ENCODE data around the gene S100PBP. TPM values are rescaled to one million over a fixed set of nuclear protein-coding genes. Genes with fewer than 3 reads are reported as not detected.

Gene S100PBP
- total RNA-seq, 4 donors from 2014 or later, result 14.9 to 24.1 (median 18.6) TPM

GRCh38 chr1:32770741-32771548 lies 46.5 kb upstream of the S100PBP start:
- Histone ChIP-seq H3K36me3 (peaks cover 0 to 66% (median 50%) of the 10 kb centered on the region in 4 donors), H3K27ac (replicated peaks in 1 of 4) (no peak overlapping the region), H3K4me1 (peaks cover 18 to 67% (median 50%) of the 10 kb centered on the region in 4 donors), H3K27me3 (no peaks in the 10 kb centered on the region), H3K9me3 (no peaks in the 10 kb centered on the region), H3K4me3 (no peak overlapping the region)
- no peak for TF ChIP-seq POLR2AphosphoS5 (IDR thresholded peaks at IDR 0.05)
- TF ChIP-seq POLR2A (IDR thresholded peaks at IDR 0.05; ENCODE audit: low read depth), result no peak
- no peak for TF ChIP-seq CTCF (IDR thresholded peaks at IDR 0.05)
- no peak for TF ChIP-seq EP300 (IDR thresholded peaks at IDR 0.05)
- intact Hi-C loops (cut with DNase I), result loop anchor here (10.0 kb wide), 1 partner anchor 256 kb away; no protein-coding TSS in a partner anchor
- 86% methylated on average over 13 of the region's 18 CpGs for WGBS
- DNase-seq (ENCODE audit: extremely low spot score), result no peak

GRCh38 chr1:32771561-32772280 lies 45.7 kb upstream of the S100PBP start:
- Histone ChIP-seq H3K27ac (replicated peaks in 1 of 4) (peak overlapping the region in 2 of 4 donors; percentile 2 to 53), H3K27me3 (no peaks in the 10 kb centered on the region), H3K9me3 (no peaks in the 10 kb centered on the region), H3K4me1 (peaks cover 13 to 59% (median 43%) of the 10 kb centered on the region in 4 donors), H3K4me3 (no peak overlapping the region), H3K36me3 (peaks cover 0 to 73% (median 57%) of the 10 kb centered on the region in 4 donors)
- no peak for DNase-seq (ENCODE audit: extremely low spot score)
- intact Hi-C loops (cut with DNase I), result loop anchor here (10.0 kb wide), 1 partner anchor 257 kb away; no protein-coding TSS in a partner anchor
- 94% methylated on average over 9 of the region's 30 CpGs for WGBS
- TF ChIP-seq POLR2A (IDR thresholded peaks at IDR 0.05; ENCODE audit: low read depth) (no peak), POLR2AphosphoS5 (IDR thresholded peaks at IDR 0.05) (no peak), EP300 (IDR thresholded peaks at IDR 0.05) (no peak), CTCF (IDR thresholded peaks at IDR 0.05) (no peak)

- WGBS, result 83% methylated on average over 10 of the region's 10 CpGs
- Histone ChIP-seq H3K4me3 (no peak overlapping the region), H3K4me1 (peaks cover 8 to 52% (median 35%) of the 10 kb centered on the region in 4 donors), H3K9me3 (no peaks in the 10 kb centered on the region), H3K27ac (replicated peaks in 1 of 4) (peak overlapping the region; percentile 2 to 57 (median 40)), H3K27me3 (no peaks in the 10 kb centered on the region), H3K36me3 (peaks cover 0 to 81% (median 63%) of the 10 kb centered on the region in 4 donors)
- intact Hi-C loops (cut with DNase I), result loop anchor here (1.0 to 10.0 kb wide), 2 partner anchors 60 to 258 kb away; no protein-coding TSS in a partner anchor
- no peak for DNase-seq (ENCODE audit: extremely low spot score)
- TF ChIP-seq CTCF (IDR thresholded peaks at IDR 0.05) (no peak), POLR2AphosphoS5 (IDR thresholded peaks at IDR 0.05) (no peak), EP300 (IDR thresholded peaks at IDR 0.05) (no peak), POLR2A (IDR thresholded peaks at IDR 0.05; ENCODE audit: low read depth) (no peak)
These were observed 45.0 kb upstream of the S100PBP start for GRCh38 chr1:32772281-32773017.

- intact Hi-C loops (cut with DNase I), result loop anchor here (1.0 to 10.0 kb wide), 2 partner anchors 61 to 258 kb away; no protein-coding TSS in a partner anchor
- WGBS, result 15% methylated on average over 7 of the region's 9 CpGs
- peaks cover 4 to 45% (median 28%) of the 10 kb centered on the region in 4 donors for H3K4me1 ChIP-seq
- H3K36me3 ChIP-seq, result peaks cover 6 to 83% (median 68%) of the 10 kb centered on the region in 4 donors
- peak overlapping the region; percentile 2 to 61 (median 40) for H3K27ac ChIP-seq (replicated peaks in 1 of 4)
- no peak overlapping the region for H3K4me3 ChIP-seq
- no peaks in the 10 kb centered on the region for H3K27me3 ChIP-seq
- DNase-seq (ENCODE audit: extremely low spot score), result peak; percentile 95
- peak in 2 of 3 experiments; percentile 96 to 97 for TF ChIP-seq CTCF (IDR thresholded peaks at IDR 0.05)
- TF ChIP-seq EP300 (IDR thresholded peaks at IDR 0.05), result no peak
- TF ChIP-seq POLR2A (IDR thresholded peaks at IDR 0.05; ENCODE audit: low read depth), result no peak
- peak; percentile 50 to 63 for TF ChIP-seq POLR2AphosphoS5 (IDR thresholded peaks at IDR 0.05)
- no peaks in the 10 kb centered on the region for H3K9me3 ChIP-seq
These were observed 44.3 kb upstream of the S100PBP start for GRCh38 chr1:32773018-32773763.

All from esophagus muscularis mucosa (tissue), 4 donors.